Stimulated activated naive CD4-positive, alpha-beta T cell (primary cell): Measurements from ENCODE around the gene KPNA1.
"Not testable (repeated sequence)": the region's sequence is repeated elsewhere in the genome, so short reads cannot be mapped to it uniquely, and the experiment has no call there.

Experiments used
- DNase-seq, 6 experiments: peaks; one replicate each; lab custom pipeline; 2025; lab: John Stamatoyannopoulos, UW

The KPNA1 gene

DNA sequence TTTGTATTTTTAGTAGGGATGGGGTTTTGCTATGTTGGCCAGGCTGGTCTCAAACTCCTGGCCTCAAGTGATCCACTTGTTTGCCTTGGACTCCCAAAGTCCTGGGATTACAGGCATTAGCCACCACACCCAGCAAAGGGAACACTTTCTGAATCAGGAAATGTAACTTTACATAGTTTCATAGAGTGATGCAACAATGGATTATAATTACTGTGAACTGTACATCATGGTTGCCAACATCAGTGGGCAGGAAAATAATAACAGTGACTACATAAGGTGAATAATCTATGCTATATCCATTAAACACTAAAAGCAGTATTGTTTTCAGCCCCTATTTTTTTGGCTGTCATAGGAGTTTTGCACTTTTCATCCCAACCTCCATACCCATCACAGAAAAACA lies 5.0 kb upstream of the KPNA1 start:
- no peak for DNase-seq

DNA sequence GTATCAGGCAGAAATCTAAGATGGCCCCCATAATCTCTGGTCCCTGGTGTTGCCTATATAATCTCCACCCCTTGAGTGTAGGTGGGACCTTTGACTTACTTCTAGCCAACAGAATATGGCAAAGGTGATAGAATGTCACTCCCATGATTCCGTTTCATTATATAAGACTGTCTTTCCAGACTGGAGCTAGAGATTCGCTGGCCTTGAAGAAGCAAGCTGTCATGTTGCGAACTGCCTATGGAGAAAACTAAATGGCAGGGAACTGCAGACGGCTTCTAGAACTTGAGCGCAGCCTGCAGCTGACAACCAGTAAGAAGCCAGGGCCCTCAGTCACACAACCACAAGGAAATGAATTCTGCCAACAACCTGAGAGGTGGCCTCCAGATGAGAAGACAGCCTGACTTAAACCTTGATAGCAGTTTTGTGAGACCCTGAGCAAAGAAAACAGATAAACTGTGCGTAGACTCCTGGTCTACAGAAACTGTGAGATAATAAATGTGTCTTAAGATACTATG lies 2.2 kb upstream of the KPNA1 start:
- DNase-seq, result no peak

DNA sequence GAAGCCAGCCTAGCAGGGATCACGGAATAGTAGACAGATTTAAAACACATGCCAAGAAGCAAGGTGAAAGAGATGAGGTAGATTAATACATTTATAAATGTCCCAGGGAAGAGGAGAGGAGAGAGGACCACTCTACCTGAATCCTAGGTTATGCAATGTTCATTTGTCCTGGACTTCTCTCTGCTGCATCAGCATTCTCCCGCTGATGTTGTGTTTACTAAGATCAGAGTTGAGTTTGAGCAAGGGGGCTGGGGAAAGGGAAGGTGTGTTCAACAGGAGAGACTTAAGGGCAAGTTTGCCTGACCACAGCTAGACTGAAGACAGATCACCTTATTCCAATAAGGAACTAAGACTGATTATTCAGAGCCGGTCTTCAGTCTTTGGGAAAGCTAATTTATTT lies 1.1 kb upstream of the KPNA1 start:
- no peak for DNase-seq

DNA sequence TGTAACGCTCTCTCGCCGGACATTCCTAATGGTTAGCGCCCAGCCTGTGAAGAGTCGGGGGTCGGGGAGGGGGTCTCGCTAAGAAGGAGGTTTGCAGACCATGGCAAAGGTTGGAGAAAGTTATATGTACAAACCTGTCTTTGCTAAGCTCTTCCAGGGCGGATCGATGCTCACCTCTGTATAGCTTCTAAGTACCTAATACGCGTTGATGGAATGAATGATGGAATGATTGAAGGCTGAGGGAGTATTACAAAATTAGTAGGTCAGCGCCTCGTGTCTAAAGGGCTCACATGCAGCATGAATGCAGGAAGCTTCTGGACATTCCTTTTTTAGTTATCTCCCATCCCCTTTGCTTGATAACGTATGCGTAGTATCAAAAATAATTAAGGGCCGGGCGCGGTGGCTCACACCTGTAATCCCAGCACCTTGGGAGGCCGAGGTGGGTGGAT lies 305 bp upstream of the KPNA1 start:
- no peak for DNase-seq

DNA sequence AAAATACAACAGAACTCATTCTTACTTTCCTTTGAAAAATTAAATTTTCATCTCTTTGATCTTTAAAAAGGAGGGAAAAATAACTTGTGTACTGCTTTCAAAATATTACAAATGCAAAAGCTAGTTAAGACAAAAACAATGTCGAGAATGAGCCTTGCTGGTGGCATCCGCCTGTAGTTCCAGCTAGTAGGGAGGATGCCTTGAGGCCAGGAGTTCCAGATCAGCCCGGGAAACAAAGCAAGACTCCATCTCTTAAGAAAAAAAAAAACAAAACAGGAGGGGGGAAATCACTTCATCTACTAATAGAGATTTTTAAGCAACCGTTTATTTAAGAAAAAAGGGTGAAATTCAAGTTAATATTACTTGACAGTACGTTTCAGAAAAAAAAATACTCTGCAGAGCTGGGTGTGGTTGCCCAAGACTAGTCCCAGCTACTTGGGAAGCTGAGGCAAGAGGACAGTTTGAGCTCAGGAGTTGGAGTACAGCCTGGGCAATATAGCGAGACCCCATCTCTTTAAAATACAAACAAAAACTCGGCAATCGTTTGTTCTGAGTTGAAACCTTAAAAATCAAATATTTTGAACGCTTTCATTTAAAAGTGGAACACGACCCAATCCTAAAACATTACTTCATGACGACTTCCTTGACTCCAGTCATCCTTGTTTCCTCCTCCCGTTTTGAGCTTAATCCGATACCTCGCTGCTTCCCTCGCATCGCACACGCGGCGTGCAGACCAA lies 1.2 kb downstream of the KPNA1 start:
- no peak for DNase-seq

DNA sequence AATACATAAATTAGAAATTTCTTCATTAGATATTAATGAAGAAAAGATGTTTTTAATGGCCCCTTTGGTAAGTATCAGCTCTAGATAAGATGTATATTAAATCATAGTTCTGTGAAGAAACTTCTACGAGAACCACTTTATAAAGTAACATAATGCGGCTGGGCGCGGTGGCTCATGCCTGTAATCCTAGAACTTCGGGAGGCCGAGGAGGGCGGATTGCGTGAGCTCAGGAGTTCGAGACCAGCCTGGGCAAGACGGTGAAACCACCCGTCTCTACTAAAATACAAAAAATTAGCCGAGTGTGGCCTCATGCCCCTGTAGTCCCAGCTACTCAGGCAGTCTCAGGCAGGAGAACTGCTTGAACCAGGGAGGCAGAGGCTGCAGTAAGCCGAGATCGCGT lies 2.5 kb downstream of the KPNA1 start:
- no peak for DNase-seq

DNA sequence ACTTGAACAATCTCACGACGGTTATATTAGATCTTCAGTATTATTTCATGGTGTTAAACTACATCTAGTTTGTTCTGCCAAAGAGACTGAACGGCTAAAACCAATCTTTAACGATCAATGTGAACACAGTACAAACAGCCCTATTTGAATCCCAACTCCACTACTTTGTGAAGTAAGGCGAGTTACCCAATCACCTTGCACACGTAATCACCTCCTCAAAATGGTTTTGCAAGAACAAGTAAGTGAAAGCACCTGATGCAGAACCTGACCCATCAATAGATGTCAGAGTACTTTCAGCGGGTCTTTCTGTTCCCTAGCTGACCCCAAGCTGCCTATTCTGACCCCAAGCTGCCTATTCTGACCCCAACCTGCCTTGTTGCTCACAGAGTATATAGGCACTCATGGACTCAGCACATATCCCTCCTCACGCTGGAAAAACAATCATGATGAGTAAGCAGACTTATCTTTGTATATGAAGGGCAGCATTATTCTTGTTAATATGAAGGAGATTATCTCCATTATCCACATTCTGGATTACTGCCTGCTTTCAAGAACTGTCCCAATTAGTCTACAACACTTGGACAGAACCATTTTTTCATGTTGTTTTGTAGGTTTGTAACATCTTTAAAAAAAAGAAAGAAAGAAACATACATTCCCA lies 3.7 kb downstream of the KPNA1 start:
- DNase-seq, result no peak

DNA sequence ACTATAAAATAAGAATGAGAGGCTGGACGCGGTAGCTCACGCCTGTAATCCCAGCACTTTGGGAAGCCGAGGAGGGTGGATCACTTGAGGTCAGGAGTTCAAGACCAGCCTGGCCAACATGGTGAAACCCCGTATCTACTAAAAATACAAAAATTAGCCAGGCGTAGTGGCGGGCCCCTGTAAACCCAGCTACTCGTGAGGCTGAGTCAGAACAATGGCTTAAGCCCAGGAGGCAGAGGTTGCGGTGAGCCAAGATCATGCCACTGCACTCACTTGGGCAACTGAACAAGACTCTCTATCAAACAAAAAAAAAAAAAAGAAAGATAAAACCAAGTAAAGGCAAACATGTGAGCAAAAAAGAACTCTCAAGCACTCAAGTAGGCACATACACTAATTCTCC lies 5.8 kb downstream of the KPNA1 start:
- DNase-seq, result not testable (repeated sequence)

DNA sequence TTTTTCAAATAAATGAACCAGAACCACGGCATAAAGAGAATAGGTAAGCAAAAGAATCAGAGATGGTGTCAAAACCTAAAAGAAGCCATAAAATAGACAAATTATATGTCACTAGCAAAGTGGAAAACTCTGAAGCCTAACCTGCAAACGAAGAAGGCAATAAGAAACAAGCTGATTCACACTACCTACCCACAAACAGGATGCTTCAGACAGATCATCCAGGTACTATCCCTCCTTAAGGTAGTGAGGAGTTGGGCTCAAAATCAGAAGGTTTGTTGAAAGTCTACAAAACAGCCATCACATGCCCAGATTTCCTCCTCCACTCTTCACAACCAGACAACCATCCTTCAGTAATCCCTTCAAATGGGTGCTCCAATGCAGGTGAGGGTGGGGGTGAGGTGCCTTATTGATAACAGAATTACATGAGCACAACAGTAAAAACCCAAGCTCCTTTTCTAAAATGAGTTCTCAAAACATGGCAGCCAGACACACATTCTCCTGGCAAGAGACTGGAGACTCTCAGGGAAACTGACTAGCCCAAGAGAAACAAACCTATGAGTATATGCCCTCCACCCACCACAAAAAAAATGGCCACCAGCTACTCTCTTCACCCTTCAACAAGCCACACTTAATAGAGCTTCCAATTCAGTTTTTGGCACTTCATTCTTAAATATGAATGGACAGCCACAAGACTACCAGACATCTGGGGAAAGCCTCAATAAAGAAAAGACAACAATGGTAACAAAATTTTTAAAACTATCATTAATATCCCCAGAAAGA lies 6.4 kb downstream of the KPNA1 start:
- DNase-seq, result peak in 1 of 6 experiments; percentile 3

DNA sequence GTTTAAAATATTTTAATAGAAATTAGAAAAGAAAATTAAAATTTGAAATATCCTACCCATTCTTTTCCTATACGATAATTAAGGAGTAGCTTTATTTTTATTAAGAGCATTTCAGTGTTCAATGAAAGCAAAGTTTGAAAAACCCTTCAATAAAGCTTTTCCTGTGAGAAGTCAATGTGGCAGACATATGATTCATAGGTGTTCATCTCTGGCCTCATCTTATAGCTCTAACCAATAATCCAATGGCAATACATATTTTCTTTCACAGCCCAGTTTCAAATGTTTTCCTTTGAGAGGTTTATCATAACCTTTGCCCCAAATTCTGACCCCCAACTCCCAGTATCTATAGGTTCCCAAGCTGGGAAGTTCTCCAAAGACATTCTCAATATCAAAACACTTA lies 8.3 kb downstream of the KPNA1 start:
- DNase-seq, result no peak

DNA sequence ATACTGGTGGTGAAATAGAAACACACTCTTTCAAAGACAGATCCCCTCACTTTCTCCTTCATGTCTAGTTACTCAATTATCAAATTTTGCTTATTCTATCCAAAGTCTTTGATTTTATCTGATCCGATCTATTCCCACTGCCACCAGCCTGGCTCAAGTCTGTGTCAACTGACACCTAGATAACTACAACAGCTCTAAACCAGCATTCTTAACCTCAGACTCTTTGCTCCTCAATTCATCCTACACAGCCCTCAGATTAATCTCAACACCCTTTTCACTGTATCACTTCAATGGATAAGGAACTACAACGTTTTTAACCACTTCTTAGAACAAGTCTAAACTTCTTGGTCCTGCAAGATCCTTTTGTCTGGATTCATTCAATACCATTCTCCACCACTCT lies 9.1 kb downstream of the KPNA1 start:
- no peak for DNase-seq

DNA sequence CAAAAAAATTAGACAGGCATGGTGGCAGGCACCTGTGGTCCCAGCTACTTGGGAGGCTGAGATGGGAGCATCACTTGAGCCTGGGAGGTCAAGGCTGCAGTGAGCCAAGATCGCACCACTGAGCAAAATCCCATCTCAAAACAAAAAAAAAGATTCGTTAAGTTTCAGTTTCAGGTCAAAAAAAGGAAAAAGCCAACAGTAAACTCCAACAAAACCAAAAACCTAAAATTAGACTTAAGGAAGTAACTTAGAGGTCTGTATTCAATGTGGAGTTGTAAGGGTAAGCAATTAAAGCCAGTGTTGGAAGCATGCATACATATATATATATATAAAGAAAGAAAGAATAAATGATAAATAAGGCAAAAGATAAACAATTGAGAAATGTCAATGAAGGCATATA lies 11.8 kb downstream of the KPNA1 start:
- no peak for DNase-seq

DNA sequence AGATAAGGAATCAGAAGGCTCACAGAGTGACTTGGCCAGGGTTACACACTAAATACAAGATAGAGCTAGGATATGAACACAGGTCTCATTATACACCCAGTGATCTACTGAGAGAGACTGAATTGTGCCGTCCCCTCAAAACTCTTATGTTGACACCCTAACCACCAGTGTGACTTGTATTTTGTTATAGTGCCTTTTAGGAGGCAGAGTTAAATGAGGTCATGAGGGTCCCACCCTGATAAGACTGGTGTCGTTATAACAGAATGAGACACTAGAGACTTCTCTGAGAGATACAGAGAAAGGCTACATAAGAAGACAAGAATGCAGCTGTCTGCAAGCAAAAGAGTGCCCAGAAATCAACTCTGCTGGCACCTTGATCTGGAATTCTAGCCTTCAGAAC lies 12.6 kb downstream of the KPNA1 start:
- no peak for DNase-seq

DNA sequence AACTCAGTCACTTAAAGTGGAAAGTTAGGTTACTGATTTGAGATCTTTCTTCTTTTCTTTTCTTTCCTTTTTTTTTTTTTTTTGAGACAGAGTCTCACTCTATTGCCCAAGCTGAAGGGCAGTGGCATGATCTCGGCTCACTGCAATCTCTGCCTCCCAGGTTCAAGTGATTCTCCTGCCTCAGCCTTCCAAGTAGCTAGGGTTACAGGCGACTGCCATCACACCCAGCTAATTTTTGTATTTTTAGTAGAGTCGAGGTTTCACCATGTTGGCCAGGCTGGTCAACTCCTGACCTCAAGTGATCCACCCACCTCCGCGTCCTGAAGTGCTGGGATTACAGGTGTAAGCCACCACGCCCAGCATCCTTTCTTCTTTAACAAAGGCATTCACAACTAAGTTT lies 13.8 kb downstream of the KPNA1 start:
- not testable (repeated sequence) for DNase-seq

DNA sequence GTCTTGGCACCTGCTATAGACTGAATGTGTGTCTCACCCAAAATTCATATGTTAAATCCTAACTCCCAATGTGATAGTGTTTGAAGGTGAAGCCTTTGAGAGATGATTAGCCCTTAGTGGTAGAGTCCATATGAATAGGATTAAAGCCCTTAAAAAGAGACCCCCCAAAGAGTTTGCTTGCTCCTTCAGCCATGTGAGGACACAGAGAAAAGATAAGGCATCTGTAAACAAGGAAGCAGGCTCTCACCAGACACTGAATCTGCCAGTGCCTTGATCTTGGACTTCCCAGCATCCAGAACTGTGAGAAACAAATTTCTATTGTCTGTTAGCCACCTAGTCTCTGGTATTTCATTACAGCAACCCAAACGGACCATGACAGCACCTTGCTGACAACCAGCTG lies 16.6 kb downstream of the KPNA1 start:
- DNase-seq, result no peak

DNA sequence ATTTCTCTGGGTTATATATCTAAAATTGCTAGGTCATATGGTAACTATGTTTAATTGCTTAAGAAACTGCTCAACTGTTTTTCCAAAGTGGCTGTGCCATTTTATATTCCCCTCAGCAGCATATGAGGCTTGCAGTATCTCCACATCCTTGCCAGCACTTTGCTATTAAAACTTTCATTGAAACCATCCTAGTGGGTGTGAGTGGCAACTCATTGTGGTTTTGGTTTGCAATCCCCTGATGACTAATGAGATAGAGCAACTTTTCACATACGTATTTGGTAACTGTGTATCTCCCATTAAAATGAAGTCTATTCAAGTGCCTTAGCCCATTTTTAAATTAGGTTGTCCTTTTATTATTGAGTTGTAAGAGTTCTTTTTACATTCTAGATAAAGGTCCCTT lies 17.3 kb downstream of the KPNA1 start:
- DNase-seq, result no peak

DNA sequence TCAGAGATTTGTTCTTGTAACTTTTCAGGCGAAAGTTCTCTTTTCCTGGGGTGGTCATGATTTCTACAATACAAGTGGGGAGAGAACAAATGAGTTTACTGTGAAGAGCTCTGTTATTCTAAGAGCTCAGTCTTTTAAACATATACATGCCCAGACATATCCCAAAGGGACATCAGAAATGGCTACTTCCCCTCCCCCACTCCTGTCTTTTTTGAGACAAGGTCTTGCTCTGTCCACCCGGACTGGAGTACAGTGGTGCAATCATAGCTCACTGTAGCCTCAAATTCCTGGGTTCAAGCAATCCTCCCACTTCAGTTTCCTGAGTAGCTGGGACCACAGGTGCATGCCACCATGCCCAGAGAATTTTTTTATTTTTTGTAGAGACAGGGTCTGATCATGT lies 18.2 kb downstream of the KPNA1 start:
- no peak for DNase-seq

DNA sequence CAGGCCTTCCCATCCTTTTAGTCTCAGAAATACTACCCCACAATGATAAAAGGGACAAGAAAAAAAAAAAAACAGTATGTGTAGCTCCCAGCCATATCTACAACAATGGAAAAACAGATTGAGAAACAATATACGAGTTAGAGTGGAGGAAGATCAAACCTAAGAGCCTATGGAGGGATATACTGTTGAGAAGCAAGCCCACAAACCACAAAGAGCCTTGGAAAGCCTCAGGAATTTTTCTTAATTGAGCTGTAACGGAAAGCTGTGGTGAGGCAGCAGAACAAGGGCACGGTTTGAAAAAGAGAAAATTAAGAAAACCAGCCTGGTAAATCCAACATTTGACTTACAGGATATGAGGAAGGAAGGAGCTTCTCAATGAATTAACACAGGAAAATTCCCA lies 21.4 kb downstream of the KPNA1 start:
- DNase-seq, result no peak

DNA sequence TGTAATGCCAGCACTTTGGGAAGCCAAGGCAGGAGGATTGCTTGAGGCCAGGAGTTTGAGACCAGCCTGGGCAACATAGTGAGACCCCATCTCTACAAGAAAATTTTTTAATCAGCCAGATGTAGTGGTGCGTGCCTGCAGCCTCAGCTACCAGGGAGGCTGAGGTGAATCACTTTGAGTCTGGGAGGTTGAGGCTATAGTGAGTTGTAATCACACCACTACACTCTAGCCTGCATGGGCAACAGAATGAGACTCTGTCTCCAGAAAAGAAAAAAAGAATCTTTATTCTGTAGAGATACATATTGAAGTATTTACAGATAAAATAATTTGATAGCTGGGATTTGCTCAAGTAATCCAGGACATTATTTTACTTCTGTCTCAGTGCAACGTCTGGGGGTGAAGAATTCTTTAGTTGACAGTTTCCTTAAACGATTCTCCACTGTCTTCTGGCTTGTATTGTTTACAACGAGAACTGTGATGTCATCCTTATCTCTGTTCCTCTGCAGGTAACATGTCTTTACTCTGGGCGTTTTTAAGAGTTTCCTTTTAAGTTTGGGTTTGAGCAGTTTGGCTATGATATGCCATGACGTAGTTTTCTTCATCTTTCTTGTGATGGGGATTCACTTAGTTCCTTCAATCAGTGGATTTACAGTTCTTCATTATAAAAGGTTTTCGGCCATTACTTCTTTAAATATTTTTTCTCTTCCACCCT lies 26.3 kb downstream of the KPNA1 start:
- DNase-seq, result peak in 3 of 6 experiments; percentile 14 to 45 (median 27)

DNA sequence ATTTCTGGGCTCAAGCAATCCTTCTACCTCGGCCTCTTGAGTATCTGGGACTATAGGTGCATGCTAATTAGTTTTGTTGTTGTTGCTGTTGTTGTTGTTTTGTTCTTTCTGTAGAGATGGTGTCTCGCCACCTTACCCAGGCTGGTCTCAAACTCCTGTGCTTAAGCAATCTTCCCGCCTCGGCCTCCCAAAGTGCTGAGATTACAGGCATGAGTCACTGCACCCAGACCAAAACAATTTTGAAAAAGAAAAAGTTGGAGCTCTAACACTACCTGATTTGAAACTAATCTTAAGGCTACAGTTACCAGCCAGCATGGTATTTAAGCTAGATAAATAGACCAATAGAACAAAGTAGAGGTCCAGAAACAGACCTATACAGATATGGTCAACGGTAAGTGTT lies 29.8 kb downstream of the KPNA1 start:
- DNase-seq, result no peak

DNA sequence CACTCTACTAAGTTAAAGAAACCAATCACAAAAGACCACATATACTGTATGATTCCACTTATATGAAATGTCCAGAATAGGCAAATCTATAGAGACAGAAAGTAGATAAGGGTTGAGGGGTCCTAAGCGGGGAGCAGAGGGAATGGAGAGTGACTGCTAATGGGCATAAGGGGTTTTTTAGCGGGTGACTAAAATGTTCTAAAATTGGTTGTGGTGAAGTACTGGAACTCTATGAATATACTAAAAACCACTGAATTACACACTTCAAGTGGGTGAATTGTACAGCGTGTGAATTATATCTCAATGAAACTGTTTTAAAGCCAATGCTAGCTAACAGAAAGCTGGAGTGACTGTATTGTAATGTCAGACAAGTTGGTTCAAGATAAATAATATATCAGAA lies 33.3 kb downstream of the KPNA1 start:
- DNase-seq, result no peak

DNA sequence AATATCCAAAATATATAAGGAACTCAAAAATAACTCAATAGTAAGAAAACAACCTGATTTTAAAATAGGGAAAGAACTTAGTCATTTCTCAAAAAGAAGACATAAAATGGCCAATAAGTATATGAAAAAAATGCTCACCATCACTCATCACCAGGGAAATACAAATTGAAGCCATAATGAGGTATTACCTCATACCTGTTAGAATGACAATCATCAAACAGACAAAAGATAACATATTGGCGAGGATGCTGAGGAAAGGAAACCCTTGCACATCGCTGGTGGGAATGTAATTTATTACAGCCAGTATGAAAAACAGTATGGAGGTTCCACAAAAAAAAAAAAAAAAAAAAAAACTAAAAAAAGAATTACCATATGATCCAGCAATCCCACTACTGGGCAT lies 38.2 kb downstream of the KPNA1 start:
- DNase-seq, result no peak
